SHP77 treated with DMSO at 0.1 percent for 48 hours (cell line): ENCODE results near the gene CLK2.
"Not testable (repeated sequence)": the region's sequence is repeated elsewhere in the genome, so short reads cannot be mapped to it uniquely, and the experiment has no call there.

ENCODE experiments used
- DNase-seq: peaks from one replicate; lab custom pipeline; 2025; lab: John Stamatoyannopoulos, UW

CLK2 gene

GRCh38 chr1:155296661-155297060, 23.4 kb upstream of the CLK2 start:
- no peak for DNase-seq

DNA sequence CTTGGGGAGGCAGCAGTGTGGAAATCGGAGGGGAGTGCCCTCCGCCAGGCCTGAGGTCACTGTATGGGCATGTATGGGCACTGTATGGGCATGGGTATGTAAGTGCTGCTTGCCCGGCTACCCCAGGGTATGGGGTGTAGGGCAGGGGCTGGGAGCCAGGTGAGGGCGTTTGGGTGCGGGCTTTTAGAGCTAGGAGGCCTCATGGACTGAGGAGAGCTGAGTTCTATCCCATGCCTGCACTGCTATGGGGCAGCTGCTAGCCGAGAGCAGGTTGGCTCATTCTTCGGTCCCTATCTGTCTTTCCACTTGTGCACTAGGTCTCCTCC, 22.6 kb upstream of the CLK2 start:
- no peak for DNase-seq

GRCh38 chr1:155295183-155295941, 22.1 kb upstream of the CLK2 start:
- DNase-seq: no peak

DNA sequence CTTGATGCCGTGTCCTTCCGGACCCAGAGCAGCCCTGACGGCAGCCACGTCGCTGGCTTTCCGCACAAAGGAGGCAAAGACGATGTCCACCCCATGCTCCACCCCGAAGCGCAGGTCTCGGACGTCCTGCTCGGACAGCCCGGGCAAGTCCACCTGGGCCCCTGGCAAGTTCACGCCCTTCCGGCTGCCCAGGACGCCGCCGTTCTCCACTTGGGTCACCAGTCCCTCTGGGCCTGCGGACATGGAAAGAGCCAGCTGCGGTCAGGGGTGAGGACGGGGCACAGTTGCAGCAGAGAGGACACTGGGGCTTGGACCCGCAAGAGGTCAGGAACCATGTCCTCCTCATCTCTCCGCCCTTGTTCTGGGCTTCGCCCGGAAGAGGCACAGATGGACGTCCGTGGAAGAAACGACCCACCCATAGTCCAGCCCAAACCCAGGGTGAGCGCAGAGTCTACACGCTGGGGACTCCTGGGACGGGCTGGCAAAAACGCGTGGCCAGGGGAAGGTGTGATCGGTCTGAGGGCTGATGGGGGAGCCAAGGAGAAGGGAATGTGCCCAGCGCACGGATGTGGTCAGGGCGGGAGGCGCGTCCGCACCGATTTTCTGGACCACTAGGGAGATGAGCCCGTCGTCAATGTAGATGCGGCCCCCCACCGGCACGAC, 21.3 kb upstream of the CLK2 start:
- DNase-seq: no peak

DNA sequence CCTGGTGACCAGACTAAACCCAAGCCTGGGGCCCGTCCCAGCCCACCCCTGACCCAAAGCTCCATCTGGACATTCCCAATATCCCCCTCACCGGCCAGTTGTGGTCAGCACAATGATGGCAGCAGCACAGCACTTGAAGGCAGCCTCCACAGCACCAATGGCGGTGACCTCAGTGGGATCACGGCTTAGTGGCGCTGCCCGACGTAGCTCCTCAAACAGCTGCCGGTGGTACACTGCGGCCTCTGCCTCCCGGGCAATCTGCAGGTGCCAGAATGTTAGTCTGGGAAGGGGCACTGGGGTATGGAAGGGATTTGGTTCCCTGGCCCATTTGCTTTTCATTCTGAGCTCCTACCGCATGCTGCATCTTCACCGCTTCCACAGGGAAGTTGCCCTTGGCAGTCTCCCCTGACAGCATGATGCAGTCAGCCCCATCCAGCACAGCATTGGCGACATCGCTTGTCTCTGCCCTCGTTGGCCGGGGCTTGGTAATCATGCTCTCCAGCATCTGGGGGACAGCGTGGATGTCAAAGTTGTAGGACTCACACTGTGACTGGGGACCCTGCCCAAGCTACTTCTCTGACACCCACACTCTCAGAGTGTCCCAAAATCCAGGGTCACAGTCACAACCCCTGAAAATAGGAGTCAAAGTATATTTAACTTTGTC, 19.9 kb upstream of the CLK2 start:
- DNase-seq: no peak

- DNase-seq: not testable (repeated sequence)
Measured at GRCh38 chr1:155291006-155291405, 17.7 kb upstream of the CLK2 start.

GRCh38 chr1:155287987-155288543, 14.8 kb upstream of the CLK2 start:
- DNase-seq: no peak

DNA sequence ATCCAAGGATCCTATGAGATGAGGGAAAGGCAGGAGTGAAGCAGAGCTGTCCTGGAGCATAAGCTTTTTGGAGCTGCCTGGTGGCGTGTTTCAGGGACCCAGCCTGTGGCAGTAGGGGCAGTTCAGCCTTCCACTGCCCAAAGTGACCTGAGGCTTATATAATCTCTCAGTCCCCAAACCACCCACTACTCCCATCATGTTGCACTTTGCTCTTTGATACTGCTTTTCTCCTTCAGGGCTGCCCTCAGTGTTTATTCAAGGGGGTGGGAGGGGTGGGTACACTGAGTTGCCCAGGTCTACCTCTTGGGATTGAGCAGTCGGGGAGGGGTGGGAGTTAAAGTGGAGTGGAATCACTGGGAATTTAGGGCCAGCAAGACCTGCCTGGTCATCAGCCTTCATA, 13.2 kb upstream of the CLK2 start:
- no peak for DNase-seq

DNA sequence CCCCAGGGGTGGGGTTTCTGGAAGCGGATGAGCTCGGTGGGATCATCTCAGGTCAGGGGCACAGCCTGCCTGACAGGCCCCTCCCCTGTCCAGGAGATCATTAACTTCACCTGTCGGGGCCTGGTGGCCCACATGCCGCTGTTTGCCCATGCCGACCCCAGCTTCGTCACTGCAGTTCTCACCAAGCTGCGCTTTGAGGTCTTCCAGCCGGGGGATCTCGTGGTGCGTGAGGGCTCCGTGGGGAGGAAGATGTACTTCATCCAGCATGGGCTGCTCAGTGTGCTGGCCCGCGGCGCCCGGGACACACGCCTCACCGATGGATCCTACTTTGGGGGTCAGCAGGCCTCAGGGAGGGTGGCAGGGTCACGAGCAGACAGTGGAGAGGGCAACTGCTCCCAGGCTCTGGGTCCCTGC, 12.3 kb upstream of the CLK2 start:
- no peak for DNase-seq

DNA sequence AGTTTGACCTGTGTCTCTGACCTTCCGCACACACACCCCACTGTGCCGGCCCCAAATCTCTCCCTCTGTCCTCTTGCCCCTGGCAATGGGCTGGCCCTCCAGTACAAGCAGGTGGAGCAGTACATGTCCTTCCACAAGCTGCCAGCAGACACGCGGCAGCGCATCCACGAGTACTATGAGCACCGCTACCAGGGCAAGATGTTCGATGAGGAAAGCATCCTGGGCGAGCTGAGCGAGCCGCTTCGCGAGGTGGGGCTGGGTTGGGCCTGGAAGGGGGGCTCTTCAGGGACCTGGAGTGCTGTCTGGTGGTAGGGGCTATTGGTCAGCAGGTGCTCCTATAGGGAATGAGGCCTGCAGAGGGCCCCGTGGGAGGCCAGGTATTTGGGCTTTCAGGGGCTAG, 11.8 kb upstream of the CLK2 start:
- no peak for DNase-seq

- no peak for DNase-seq
Measured at GRCh38 chr1:155284476-155284875, 11.2 kb upstream of the CLK2 start.

- no peak for DNase-seq
Measured at GRCh38 chr1:155282488-155283091, 9.3 kb upstream of the CLK2 start.

DNA sequence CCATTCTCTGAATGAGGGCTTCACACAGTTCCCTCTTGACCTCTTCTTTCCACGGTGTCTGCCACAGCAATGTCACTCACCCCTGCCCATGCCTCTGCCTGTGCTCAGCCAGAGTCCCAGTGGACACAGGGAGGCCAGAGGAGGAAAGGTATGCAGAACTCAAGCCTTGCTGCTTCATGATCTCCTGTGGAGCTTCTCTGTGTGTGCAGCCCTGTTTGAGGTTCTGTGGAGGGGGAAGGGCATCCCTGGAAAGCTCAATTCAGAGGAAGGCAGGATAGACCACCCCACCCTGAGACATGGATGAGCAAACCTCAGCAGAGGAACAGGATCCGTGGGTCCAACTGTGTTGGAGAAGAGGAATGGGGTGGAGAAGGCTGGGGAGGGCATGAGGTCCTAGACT, 6.0 kb upstream of the CLK2 start:
- no peak for DNase-seq

DNA sequence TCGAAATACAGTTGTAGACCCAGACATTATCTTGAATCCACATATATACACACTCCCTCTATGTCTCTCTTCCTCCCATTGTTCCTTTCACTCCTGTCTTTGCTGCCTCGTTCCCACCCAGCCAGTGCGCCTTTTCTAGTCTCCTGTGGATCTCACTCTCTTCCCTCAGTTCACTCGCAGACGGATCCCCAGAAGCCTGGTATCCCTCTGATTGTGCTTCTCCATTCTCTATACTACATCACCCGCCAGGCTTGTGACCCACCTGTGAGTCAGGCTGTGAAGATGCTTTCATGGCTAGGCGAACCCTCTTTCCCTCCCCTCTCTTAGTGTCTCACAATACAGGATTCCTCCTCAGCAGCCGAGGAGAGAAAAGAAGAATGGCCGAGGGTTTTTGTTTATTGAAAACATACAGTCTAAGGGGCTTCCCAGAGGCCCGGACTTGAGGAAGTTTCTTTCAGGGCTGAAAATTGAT, 5.4 kb upstream of the CLK2 start:
- no peak for DNase-seq

GRCh38 chr1:155277902-155278688, 4.8 kb upstream of the CLK2 start:
- peak; percentile 76 for DNase-seq

DNA sequence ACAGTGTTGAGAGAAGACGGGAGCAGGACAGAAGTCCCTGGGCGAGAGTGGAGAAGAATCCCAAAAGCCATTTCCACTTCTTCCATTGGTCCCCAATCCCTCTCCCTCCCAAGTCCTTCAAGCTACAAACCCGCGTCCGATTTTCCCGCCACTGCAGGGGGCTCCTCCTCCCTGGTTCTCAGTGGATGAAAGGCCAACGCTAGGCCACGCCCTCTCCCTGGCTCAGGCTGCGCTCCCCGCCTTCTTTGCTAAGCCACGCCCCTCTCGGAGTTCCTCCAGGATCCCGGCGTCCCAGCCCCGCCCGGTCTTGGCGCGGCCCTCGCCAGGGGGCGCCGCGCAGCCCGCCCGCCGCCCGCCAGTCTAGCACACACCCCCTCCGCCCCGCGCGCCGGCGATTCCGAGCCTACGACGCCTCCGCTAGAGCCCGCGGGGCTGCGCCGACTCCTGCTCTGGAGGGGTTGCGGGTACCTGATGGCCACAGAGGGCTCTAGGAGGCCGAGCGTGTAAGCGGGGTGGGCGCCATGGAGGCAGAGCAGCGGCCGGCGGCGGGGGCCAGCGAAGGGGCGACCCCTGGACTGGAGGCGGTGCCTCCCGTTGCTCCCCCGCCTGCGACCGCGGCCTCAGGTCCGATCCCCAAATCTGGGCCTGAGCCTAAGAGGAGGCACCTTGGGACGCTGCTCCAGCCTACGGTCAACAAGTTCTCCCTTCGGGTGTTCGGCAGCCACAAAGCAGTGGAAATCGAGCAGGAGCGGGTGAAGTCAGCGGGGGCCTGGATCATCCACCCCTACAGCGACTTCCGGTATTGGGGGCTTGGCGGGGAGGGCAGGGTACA, 4.0 kb upstream of the CLK2 start, which contains the start of gene HCN3:
HCN3 (plus strand) TSS at position 394 of the 832 bp plus-strand sequence; CDS start at position 522, 128 bp downstream.
- DNase-seq: peak; percentile 99

DNA sequence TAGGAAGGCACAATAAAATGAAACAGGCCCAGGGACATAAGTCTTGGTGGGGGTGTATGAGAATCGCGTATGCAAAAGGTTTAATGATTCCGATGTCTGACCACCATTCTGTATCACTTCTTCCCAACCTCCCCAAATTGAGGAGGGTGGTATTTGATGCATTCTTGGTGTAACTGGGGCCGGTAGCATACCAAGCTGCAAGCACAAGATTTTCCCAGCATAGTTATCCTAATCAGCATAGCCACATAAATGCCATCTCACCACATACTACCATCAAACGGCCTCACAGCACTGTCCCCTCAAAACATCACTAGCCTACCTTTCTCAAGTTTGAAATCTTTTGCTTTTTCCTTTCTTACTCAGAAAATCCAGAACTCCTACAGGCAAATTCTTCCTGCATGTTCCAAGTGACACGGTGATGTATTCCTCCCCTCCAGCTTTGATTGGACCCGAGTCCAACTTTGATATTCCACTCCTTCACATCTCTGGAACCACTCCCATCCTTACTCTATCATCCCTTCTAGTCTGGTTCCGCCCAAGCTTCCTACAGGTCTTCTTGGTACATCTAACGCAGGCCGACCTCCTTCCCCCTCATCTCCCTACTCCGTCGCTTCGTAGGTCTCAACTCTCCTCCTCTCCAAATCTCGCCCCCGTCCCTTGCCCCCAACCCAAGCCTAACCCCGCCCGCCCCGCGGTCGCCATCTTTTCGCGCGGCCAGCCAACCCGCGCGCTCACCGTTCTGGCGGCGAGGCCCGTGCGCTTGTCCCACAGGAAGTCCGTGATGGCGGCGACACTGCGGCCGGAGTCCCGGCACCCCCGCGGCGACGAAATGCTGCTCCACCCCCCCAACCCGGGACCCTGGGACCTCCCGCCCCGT, 600 bp downstream of the CLK2 start:
- no peak for DNase-seq

DNA sequence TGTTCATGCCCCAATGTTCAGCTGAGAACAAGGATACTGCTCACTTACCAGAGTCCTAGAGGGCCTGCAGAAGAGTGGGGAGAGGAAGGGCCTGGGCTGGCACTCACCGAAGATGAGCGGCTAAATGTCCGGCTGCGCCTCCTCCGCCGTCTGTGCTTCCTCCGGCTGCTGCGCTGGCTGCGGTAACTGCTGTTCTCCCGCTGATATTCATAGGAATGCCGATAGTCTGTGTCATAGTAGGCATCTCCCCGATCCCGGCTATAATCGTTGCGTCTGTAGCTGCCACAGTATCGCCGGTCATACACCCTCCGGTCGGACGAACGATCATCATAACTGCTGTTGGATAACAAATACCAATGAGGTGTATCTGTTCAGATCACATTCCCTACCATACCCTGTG, 3.9 kb downstream of the CLK2 start:
- no peak for DNase-seq

- no peak for DNase-seq
Measured at GRCh38 chr1:155268630-155269029, 4.7 kb downstream of the CLK2 start.

- DNase-seq: no peak
Measured at GRCh38 chr1:155267373-155267772, 5.9 kb downstream of the CLK2 start.
